Fibroblast of the aortic adventitia (primary cell): ENCODE measurements around the gene CCDC149. TPM values are rescaled to one million over a fixed set of nuclear protein-coding genes. Genes with fewer than 3 reads are reported as not detected.

Experiments
- DNase-seq: peaks from one replicate; pipeline ENCODE4 v3.0.0-alpha.2; 2010; ENCODE audit warnings: low read depth
- H3K4me3 ChIP-seq: 2 replicates; pipeline ENCODE4 v1.5.1; 2011; ENCODE audit warnings: low read depth, mild to moderate bottlenecking, control low read depth, low read length, moderate library complexity
- CTCF ChIP-seq: IDR thresholded peaks from 2 replicates; pipeline ENCODE4 v1.5.1; 2011; ENCODE audit warnings: mild to moderate bottlenecking, low read length, control low read depth, inconsistent platforms; ENCODE audit not compliant: insufficient read depth
- total RNA-seq: library from RNA; depleted of rRNA; stranded (reverse); fragments of >200 nt; gene quantifications from 2 replicates; pipeline ENCODE4 v1.2.3, GENCODE V29; 2012; ENCODE audit warnings: low replicate concordance

The CCDC149 gene
- total RNA-seq, 1 donor = 18.3 TPM

- no peak for TF ChIP-seq CTCF
- DNase-seq = no peak
- H3K4me3 ChIP-seq = no peak overlapping the region
Measured at GRCh38 chr4:24774452-24774851, 138.4 kb downstream of the CCDC149 start.

GRCh38 chr4:24772952-24773351 lies 139.9 kb downstream of the CCDC149 start:
- TF ChIP-seq CTCF = no peak

GRCh38 chr4:24772061-24772705 lies 140.7 kb downstream of the CCDC149 start:
- no peak for TF ChIP-seq CTCF
- no peak overlapping the region for H3K4me3 ChIP-seq

More at GRCh38 chr4:24772952-24773351, 139.9 kb downstream of the CCDC149 start:
- H3K4me3 ChIP-seq = no peak overlapping the region
- DNase-seq = no peak

GRCh38 chr4:24771241-24771640 lies 141.6 kb downstream of the CCDC149 start:
- peak; percentile 19 for DNase-seq
- H3K4me3 ChIP-seq = no peak overlapping the region
- no peak for TF ChIP-seq CTCF

More at GRCh38 chr4:24772061-24772705, 140.7 kb downstream of the CCDC149 start:
- no peak for DNase-seq

GRCh38 chr4:24770667-24771066 lies 142.2 kb downstream of the CCDC149 start:
- H3K4me3 ChIP-seq = no peak overlapping the region
- DNase-seq = no peak
- TF ChIP-seq CTCF = no peak

- no peak for TF ChIP-seq CTCF
- DNase-seq = peak; percentile 83
- no peak overlapping the region for H3K4me3 ChIP-seq
Measured at GRCh38 chr4:24770032-24770584, 142.7 kb downstream of the CCDC149 start.

GRCh38 chr4:24769571-24769970 lies 143.3 kb downstream of the CCDC149 start:
- TF ChIP-seq CTCF = no peak
- no peak for DNase-seq
- H3K4me3 ChIP-seq = no peak overlapping the region
